Activated naive CD8-positive, alpha-beta T cell treated with anti-CD3 and anti-CD28 coated beads, Interleukin-2, amount 10 ng/mL, durations not matched to agents 7 days and 5 days (primary cell): ENCODE data around the gene KAZN. TPM values are rescaled to one million over a fixed set of nuclear protein-coding genes. Genes with fewer than 3 reads are reported as not detected.

ENCODE experiments used
- ATAC-seq: fragments of 150-1000 bp; cut with Tn5 transposase; one replicate; pipeline ENCODE4 v1.10.0; 2021; ENCODE audit warnings: low read depth, moderate library complexity
- POLR2A ChIA-PET: fragments of 350-600 bp; sonication (Branson Sonifier 250); formaldehyde crosslinking; loops from one replicate; lab custom pipeline; 2021; ENCODE audit warnings: antibody characterized with exemption; lab: Charles Lee
- DNase-seq: peaks from one replicate; pipeline ENCODE4 v3.0.0; 2021
- H3K27ac Mint-ChIP-seq: one replicate; pipeline ENCODE4 v1.8.0; 2022; ENCODE audit warnings: mild to moderate bottlenecking, mixed read lengths
- H3K27me3 Mint-ChIP-seq: one replicate; pipeline ENCODE4 v1.8.0; 2022; ENCODE audit warnings: mild to moderate bottlenecking, moderate library complexity, mixed read lengths
- H3K36me3 Mint-ChIP-seq: one replicate; pipeline ENCODE4 v1.8.0; 2021; ENCODE audit warnings: mild to moderate bottlenecking, mixed read lengths
- H3K4me1 Mint-ChIP-seq: one replicate; pipeline ENCODE4 v1.8.0; 2021; ENCODE audit warnings: mixed read lengths
- H3K4me3 Mint-ChIP-seq: one replicate; pipeline ENCODE4 v1.8.0; 2022; ENCODE audit warnings: mild to moderate bottlenecking, moderate library complexity, mixed read lengths
- H3K9me3 Mint-ChIP-seq: one replicate; pipeline ENCODE4 v1.8.0; 2021; ENCODE audit warnings: mixed read lengths
- total RNA-seq, 2 experiments: library from RNA; stranded (reverse); gene quantifications; one replicate each; pipeline ENCODE4 v1.2.3, GENCODE V29; 2021

Gene KAZN
- total RNA-seq, 2 experiments from 2014 or later, result 0.91 to 1.4 TPM

DNA sequence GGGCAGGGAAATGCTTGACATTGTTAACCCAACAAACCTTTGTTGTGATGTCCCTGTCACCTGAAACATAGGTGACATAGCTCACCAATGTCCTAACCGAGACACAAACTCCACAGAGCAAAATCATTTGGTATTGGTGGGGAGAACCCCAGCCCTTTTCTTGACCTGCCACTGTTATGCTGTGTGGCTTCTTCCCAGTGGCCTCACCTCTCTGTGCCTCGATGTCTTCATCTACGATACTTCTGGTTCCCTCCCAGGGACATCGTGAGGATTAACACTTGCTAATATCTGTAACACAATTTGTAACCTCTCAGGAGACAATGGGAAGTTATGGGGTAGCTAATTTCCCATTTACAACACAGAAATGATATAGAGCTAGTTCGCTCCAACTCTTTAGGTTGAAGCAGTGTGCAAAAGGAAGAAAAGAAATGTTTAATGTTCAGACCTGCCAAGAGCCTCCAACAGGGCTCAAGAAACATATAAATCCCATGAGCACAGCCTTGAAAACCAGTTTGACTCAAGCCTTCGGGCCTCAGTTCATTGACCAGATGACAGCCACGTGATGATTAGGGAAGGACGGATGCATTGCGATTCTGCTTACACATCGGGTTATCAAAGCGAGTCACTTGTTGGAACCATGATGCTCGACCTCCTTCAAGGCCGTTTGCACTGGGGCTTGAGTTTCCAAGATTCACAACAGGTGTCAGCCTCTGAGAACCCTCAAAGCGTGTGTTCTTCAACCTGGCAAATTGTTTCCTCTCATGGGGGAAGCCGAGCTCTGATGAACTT lies 517.3 kb downstream of the KAZN start:
- H3K27ac Mint-ChIP-seq, result no peak overlapping the region
- H3K9me3 Mint-ChIP-seq, result no peaks in the 10 kb centered on the region
- DNase-seq, result no peak
- peaks cover 10% of the 10 kb centered on the region for H3K4me1 Mint-ChIP-seq
- no peak for ATAC-seq
- H3K36me3 Mint-ChIP-seq, result no peaks in the 10 kb centered on the region
- no peak overlapping the region for H3K4me3 Mint-ChIP-seq
- H3K27me3 Mint-ChIP-seq, result peaks cover 9% of the 10 kb centered on the region
- POLR2A ChIA-PET, result no interaction called here

DNA sequence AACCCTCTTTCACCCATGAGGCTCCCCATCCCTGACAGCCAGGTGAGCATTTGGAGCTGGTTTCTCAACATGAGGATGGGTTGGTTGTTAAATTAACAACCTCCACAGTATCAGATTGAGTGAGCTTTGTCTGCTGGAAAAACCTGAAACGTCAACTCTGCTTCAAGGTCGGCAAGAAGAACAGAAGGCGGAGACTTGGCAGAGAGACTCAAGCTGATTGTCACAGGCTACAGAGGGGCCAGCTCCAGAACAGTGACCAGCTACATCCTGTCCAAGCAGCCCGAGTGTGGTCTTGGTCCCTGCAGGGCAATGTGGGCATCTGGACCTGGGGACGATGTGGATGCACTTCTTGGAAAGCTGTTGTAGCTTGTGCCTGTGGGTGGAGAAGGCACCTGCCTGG lies 518.5 kb downstream of the KAZN start:
- no peak overlapping the region for H3K27ac Mint-ChIP-seq
- peaks cover 9% of the 10 kb centered on the region for H3K4me1 Mint-ChIP-seq
- no peaks in the 10 kb centered on the region for H3K9me3 Mint-ChIP-seq
- H3K36me3 Mint-ChIP-seq, result no peaks in the 10 kb centered on the region
- DNase-seq (no peak), ATAC-seq (no peak)
- POLR2A ChIA-PET, result no interaction called here
- H3K27me3 Mint-ChIP-seq, result peaks cover 9% of the 10 kb centered on the region
- no peak overlapping the region for H3K4me3 Mint-ChIP-seq

DNA sequence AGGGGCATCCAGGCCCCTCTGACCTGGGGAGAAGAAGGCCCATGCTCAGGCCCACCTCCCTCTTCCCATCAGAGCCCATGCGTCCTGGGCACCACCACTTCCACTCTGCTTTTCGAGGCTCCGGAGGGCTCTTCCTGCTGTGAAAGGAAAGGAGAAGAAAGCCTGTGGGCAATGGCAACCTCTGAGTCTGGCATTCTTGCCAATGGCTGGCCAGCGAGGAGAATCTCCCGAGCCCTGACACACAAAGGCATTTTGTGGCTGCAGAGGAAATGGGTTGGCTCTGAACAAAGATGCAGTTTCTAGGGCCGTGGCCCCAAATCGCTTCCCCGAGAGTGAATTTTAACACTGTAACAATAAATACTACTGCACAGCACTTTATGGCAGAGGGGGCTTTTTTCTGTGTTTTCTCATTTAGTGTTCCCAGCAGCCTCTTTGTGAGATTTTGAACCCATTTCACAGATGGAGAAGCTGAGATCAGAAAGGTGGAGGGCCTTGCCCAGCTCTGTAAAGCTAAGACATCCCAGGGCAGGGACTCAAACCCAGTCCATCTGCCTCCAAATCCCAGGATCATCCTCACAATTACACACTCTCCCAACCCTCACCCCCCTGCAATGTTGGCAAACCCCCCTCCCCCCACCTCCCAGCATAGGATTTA lies 519.3 kb downstream of the KAZN start:
- H3K4me3 Mint-ChIP-seq, result no peak overlapping the region
- POLR2A ChIA-PET, result no interaction called here
- H3K27me3 Mint-ChIP-seq, result peaks cover 9% of the 10 kb centered on the region

DNA sequence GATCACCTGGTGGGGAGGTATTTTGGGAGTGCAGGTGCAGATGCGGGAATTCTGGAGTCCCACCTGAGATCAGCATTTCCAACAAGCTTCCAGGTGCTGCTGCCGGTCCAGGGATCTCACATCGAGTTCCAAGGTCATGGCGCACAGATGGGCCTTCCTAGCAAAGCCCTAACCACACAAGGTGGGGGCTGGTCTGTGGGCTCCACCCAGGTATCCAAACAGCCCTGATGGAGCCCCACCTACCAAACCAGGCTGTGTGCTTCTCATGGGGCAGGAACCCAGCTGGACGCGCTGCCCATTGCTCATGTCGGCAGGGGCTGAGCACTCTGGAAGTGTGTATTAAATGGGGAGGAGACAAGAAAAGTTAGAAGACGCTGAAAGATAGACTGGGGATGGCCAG lies 520.1 kb downstream of the KAZN start:
- H3K4me1 Mint-ChIP-seq, result no peaks in the 10 kb centered on the region

More for the DNA sequence above, 519.3 kb downstream of the KAZN start:
- Mint-ChIP-seq H3K4me1 (peaks cover 1% of the 10 kb centered on the region), H3K27ac (no peak overlapping the region), H3K36me3 (no peaks in the 10 kb centered on the region), H3K9me3 (no peaks in the 10 kb centered on the region)
- DNase-seq (no peak), ATAC-seq (no peak)

DNA sequence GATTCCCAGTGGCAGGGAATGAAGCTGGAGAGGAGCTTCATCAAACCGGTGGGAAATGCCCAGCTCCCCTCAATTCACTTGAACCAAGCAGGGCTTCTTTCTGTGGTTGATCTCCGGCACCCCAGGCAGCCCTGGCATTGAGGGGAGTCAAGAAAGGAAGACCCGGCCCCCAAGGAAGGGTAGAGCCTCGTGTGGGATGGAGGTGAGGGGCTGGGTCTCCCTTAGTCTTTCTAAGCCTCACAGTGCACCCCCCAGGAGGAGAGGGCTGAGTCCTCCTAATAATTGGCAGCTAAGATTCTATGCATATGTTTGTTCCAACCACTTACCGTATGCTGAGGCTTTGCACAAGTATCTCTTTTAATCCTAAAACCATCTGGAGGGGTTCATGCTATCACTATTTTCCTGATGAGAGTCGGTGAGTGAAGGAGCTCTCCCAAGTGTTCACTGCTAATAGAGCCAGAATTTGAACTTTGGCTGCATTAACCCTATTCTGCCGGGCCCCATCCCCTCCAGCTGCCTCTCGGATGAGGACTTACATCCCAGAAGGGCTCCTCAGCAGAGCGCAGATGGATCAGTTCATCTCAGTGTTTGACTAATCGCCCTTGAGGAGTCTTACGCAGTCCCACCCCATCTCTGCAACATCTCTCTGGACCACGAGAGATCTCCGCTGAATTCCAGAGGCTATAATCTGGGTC lies 521.9 kb downstream of the KAZN start:
- ATAC-seq (no peak), DNase-seq (no peak)
- Mint-ChIP-seq H3K9me3 (no peaks in the 10 kb centered on the region), H3K27ac (no peak overlapping the region), H3K36me3 (no peaks in the 10 kb centered on the region), H3K4me1 (no peaks in the 10 kb centered on the region), H3K4me3 (no peak overlapping the region), H3K27me3 (peaks cover 4% of the 10 kb centered on the region)
- POLR2A ChIA-PET, result no interaction called here

More for the DNA sequence above, 520.1 kb downstream of the KAZN start:
- Mint-ChIP-seq H3K27ac (no peak overlapping the region), H3K4me3 (no peak overlapping the region), H3K36me3 (no peaks in the 10 kb centered on the region), H3K9me3 (no peaks in the 10 kb centered on the region), H3K27me3 (peaks cover 9% of the 10 kb centered on the region)
- DNase-seq, result no peak
- ATAC-seq, result no peak
- POLR2A ChIA-PET, result no interaction called here

DNA sequence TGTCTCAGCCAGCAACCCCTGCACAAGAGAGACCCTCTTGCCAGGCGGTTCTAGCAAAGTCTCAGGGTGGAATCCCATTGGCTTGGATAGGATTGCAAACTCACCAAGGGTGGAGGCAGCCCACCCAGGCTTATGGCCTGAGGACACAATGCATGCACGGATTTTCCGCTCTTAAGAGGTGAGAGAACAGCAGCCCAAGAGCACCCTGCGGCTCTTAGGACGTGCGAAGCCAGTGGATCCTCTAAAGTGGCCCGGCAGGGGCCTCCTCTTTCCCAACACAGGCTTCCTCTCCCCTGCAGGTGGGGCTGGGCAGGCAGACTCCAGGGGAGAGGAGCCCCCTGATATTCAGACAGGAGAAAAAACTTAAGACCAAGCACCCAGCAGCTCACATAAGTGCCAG lies 523.8 kb downstream of the KAZN start:
- ATAC-seq, result no peak
- DNase-seq, result no peak
- no peaks in the 10 kb centered on the region for H3K9me3 Mint-ChIP-seq
- H3K27me3 Mint-ChIP-seq, result peaks cover 7% of the 10 kb centered on the region
- no peak overlapping the region for H3K27ac Mint-ChIP-seq
- H3K4me1 Mint-ChIP-seq, result no peaks in the 10 kb centered on the region
- H3K4me3 Mint-ChIP-seq, result no peak overlapping the region
- POLR2A ChIA-PET, result no interaction called here
- H3K36me3 Mint-ChIP-seq, result no peaks in the 10 kb centered on the region

DNA sequence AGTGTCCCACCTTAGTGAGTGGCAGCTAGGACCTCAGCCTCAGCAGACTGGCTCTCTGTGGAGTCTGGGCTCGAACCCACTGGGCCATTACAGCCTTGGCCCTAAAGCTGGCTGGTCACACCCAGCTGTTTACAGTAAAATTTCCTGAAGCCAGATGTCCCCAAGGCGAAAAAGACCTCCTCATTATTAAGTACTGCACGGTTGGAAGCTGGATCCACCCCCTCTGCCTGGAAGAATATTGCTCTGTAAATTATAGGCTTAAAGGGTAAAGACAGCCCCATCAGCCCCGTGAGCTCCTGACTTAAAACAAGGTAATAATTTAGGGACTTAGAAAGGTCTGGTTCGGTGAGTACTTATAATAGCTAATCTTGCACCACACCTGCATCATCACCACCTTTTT lies 524.8 kb downstream of the KAZN start:
- Mint-ChIP-seq H3K4me3 (no peak overlapping the region), H3K36me3 (no peaks in the 10 kb centered on the region), H3K27me3 (peaks cover 7% of the 10 kb centered on the region), H3K27ac (no peak overlapping the region), H3K9me3 (no peaks in the 10 kb centered on the region), H3K4me1 (no peaks in the 10 kb centered on the region)
- POLR2A ChIA-PET, result no interaction called here
- ATAC-seq (no peak), DNase-seq (no peak)

DNA sequence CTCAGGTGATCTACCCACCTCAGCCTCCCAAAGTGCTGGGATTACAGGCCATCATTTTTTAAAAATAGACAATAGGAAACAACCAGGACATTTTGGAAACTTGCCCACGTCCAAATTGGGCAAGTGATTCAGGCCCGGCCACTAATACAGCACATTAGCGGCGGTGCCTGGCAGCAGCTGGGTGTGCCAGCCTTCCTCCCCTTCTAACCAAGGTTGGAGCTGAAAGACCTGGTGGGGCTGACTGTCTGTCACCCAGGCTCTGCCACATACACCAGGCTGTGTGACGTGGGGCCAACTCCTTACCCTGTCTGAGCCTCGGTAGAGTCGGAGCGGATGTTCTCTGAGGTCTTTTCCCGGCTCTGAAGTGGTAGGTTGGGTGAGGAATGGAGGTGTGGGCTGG lies 525.4 kb downstream of the KAZN start:
- DNase-seq (no peak), ATAC-seq (no peak)
- POLR2A ChIA-PET, result no interaction called here
- no peaks in the 10 kb centered on the region for H3K9me3 Mint-ChIP-seq
- no peaks in the 10 kb centered on the region for H3K36me3 Mint-ChIP-seq
- H3K27ac Mint-ChIP-seq, result no peak overlapping the region
- H3K4me3 Mint-ChIP-seq, result no peak overlapping the region
- peaks cover 7% of the 10 kb centered on the region for H3K27me3 Mint-ChIP-seq
- H3K4me1 Mint-ChIP-seq, result no peaks in the 10 kb centered on the region

DNA sequence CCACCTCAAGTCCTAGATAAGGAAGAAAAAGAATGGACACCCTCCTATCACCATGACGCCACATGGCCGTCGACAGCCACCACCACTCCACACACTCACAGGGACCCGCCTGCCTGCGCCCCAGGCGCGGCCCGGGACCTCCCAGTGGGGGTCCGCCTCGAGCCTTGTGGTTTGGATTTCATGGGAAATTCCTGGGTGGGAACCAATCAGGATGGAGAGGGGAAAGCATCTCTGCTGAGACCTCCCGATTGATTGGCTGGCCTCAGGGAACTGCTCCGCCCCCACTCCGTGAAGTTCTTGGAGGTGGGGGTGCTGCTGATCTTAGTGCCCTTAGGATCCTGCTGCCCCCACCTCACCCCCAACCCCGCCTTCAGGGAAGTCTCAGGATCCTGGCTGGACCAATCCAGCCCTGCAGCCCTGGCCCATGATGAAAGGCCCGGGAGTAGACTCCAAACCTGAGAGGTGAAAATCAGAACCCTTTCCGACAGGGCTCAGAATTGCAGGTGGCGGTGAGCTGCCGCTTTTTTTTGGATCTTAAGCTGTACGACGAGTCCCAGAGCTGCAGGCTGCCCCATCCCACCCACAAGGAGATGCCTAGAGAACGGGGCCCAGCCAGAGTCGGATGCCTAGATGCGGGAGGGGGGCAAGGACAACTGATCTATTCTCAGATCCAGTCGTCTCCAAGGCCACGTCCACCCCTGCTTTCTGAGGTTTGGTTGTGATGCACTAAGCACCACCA lies 526.0 kb downstream of the KAZN start:
- Mint-ChIP-seq H3K4me1 (no peaks in the 10 kb centered on the region), H3K27ac (no peak overlapping the region), H3K9me3 (no peaks in the 10 kb centered on the region), H3K36me3 (no peaks in the 10 kb centered on the region), H3K27me3 (peaks cover 10% of the 10 kb centered on the region), H3K4me3 (no peak overlapping the region)
- ATAC-seq (no peak), DNase-seq (no peak)
- POLR2A ChIA-PET, result no interaction called here

DNA sequence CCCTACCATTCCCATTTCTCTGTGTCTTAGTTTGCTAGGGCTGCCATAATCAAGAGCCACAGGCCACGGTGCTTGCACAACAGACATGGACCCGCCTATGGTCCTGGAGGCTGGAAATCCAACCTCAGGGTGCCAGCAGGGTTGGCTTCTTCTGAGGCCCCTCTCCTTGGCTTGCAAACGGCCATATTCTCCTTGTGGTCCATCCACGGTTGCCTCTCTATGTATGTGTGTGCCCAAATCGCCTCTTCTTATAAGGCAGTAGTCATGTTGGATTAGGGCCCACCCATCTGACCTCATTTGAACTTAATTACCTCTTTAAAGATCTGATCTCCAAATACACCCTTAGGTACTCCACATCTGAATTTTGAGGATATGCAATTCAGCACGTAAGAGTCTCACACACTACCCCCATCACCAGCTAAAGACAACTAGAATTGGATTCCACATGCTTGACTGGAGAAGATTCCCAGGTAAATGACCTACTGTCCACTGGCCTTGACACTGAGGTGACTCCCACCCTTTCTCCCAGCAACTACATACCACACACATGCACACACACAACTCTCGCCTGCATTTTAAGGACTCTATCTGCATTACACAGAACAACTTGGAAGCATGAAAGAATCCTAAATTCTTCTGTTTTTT lies 526.7 kb downstream of the KAZN start:
- ATAC-seq (no peak), DNase-seq (no peak)
- H3K27ac Mint-ChIP-seq, result no peak overlapping the region
- H3K4me3 Mint-ChIP-seq, result no peak overlapping the region
- no peaks in the 10 kb centered on the region for H3K36me3 Mint-ChIP-seq
- peaks cover 11% of the 10 kb centered on the region for H3K27me3 Mint-ChIP-seq
- POLR2A ChIA-PET, result no interaction called here
- H3K9me3 Mint-ChIP-seq, result no peaks in the 10 kb centered on the region
- no peaks in the 10 kb centered on the region for H3K4me1 Mint-ChIP-seq

DNA sequence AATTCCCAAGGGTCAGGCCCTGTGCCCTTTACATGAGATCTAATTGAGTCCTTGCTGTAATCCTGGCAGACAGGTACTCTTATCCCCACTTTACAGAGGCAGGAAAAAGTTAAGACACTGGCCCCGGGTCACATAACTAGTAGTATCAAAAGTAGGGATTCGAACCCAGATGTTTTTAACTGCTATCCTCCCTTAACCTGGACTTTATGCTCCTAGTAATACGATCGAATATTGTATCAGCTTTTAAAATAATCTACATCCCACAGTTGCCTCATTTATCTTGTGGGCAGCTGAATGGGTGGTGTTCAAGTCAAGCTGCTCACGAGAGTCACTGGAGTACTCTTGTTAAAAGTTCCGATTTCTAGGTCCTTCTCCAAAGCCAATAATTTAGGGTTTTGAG lies 529.6 kb downstream of the KAZN start:
- Mint-ChIP-seq H3K4me1 (no peaks in the 10 kb centered on the region), H3K27ac (no peak overlapping the region), H3K36me3 (no peaks in the 10 kb centered on the region), H3K9me3 (no peaks in the 10 kb centered on the region), H3K27me3 (peaks cover 26% of the 10 kb centered on the region), H3K4me3 (no peak overlapping the region)
- POLR2A ChIA-PET, result no interaction called here
- no peak for DNase-seq
- ATAC-seq, result no peak

DNA sequence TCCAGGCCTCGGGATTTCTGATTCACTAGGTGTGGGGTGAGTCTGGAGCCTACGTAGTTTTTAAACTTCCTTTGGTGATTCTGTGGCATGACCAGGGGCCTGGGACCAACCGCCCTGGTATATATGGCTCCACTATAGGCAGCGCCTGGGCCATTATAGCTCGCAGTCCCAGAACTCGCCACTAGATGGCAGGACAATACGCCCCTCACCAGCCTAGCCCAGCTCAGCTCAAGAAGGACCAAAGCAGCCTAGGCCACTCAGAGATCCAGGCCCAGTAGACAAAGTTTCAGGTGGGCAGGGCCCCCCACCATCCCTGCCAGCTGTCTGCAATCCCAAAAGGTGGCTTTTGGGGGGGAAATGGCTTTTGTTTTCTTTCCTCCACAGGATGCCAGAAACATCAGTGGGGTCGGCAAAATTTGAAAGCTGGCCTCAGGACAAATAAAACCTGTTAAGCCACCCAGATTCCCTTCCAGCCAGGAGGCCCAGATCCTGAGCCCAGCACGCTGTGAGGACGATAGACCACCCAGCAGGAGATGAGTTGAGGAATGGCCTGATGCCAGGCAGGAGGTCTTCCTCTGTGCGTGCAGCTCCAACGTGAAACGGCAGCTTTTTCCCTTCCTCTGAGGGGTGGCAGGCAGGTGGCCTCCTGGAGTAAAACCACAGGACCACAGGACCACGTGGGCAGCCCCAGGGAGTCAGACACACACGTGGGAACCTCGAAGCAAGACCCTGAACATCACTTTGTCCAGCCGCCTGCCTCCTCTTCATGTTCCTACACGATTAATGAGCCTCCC lies 530.2 kb downstream of the KAZN start:
- ATAC-seq (peak; percentile 94), DNase-seq (peak; percentile 77)
- H3K4me1 Mint-ChIP-seq, result no peaks in the 10 kb centered on the region
- POLR2A ChIA-PET, result interaction anchor here (0.6 to 1.0 kb wide), 2 partner anchors 28 to 595 kb away, joined by 3 to 4 read pairs; no protein-coding TSS in a partner anchor
- H3K27me3 Mint-ChIP-seq, result peaks cover 28% of the 10 kb centered on the region
- no peaks in the 10 kb centered on the region for H3K36me3 Mint-ChIP-seq
- no peak overlapping the region for H3K4me3 Mint-ChIP-seq
- H3K27ac Mint-ChIP-seq, result no peak overlapping the region
- no peaks in the 10 kb centered on the region for H3K9me3 Mint-ChIP-seq
